ENCODE measurements around the gene NKAIN2.

NKAIN2 gene

GRCh38 chr6:123803504-123804013 is at the start of gene NKAIN2:
NKAIN2 (plus strand) TSS chr6:123803865.
- peak; percentile 46 for DNase-seq

- no peak for DNase-seq
Observed at GRCh38 chr6:123759472-123759871, 44.2 kb upstream of the NKAIN2 start.

GRCh38 chr6:123763904-123764303 is 39.8 kb upstream of the NKAIN2 start:
- no peak for DNase-seq

- DNase-seq: no peak
Observed at GRCh38 chr6:123764722-123765121, 38.9 kb upstream of the NKAIN2 start.

- no peak for DNase-seq
Observed at GRCh38 chr6:123768921-123769320, 34.7 kb upstream of the NKAIN2 start.

- DNase-seq: no peak
Observed at GRCh38 chr6:123769431-123769830, 34.2 kb upstream of the NKAIN2 start.

- no peak for DNase-seq
Observed at GRCh38 chr6:123770247-123770949, 33.3 kb upstream of the NKAIN2 start.

GRCh38 chr6:123771126-123771525 is 32.5 kb upstream of the NKAIN2 start:
- DNase-seq: no peak

GRCh38 chr6:123777563-123777962 is 26.1 kb upstream of the NKAIN2 start:
- DNase-seq: peak; percentile 18

GRCh38 chr6:123780021-123780420 is 23.6 kb upstream of the NKAIN2 start:
- DNase-seq: no peak

- no peak for DNase-seq
Observed at GRCh38 chr6:123784330-123784729, 19.3 kb upstream of the NKAIN2 start.

GRCh38 chr6:123785039-123785438 is 18.6 kb upstream of the NKAIN2 start:
- no peak for DNase-seq

- no peak for DNase-seq
Observed at GRCh38 chr6:123788319-123788718, 15.3 kb upstream of the NKAIN2 start.

- DNase-seq: no peak
Observed at GRCh38 chr6:123794190-123794589, 9.5 kb upstream of the NKAIN2 start.

GRCh38 chr6:123794799-123795198 is 8.9 kb upstream of the NKAIN2 start:
- DNase-seq: no peak

GRCh38 chr6:123801067-123801466 is 2.6 kb upstream of the NKAIN2 start:
- DNase-seq: no peak

- DNase-seq: no peak
Observed at GRCh38 chr6:123802351-123802696, 1.3 kb upstream of the NKAIN2 start.

- DNase-seq: peak; percentile 81
Observed at GRCh38 chr6:123802697-123803503, 765 bp upstream of the NKAIN2 start.

- no peak for DNase-seq
Observed at GRCh38 chr6:123804014-123804786, 535 bp downstream of the NKAIN2 start.

GRCh38 chr6:123804787-123805540 is 1.3 kb downstream of the NKAIN2 start:
- no peak for DNase-seq

GRCh38 chr6:123805921-123806320 is 2.3 kb downstream of the NKAIN2 start:
- DNase-seq: no peak

GRCh38 chr6:123806561-123806960 is 2.9 kb downstream of the NKAIN2 start:
- DNase-seq: no peak

- peak; percentile 6 for DNase-seq
Observed at GRCh38 chr6:123808556-123808955, 4.9 kb downstream of the NKAIN2 start.
